ENCODE results near the gene HOXC9. TPM values are rescaled to one million over a fixed set of nuclear protein-coding genes. Genes with fewer than 3 reads are reported as not detected.

Gene HOXC9
- total RNA-seq, 1 donor from 2014 or later = 1.2 TPM

DNA sequence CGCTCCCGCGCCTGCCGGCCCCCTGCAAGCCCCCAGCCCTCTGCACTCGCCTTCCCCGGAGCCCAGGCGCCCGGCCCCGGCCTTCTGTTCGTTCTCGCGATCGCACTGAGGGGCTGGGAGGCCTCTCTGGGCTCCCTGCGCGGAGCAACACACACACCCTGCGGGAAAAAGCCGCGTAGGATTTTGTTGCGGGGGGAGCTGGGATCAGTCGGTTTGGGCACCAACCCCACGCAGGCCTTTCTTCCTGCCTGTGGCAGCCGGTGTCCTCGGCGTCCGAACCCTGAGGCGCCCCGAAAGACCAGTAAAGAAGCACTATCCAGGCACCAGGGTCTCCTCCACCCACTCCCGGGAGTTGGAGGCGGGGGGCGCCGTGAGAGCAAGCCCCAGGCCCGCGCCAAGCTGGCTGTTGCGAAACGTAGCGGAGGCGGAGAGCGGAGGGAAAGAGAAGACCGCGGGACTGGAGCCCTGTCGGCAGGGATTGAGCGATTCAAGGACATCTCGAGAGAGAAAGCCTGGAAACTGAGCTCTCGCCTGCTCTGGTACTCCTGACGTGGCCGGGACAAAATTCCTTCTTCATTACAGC, 31.0 kb downstream of the HOXC9 start:
- Histone ChIP-seq H3K36me3 (no peaks in the 10 kb centered on the region), H3K27me3 (peaks cover 4% of the 10 kb centered on the region), H3K4me3 (peak overlapping the region in 1 of 2 donors; percentile 38), H3K4me1 (peaks cover 0 to 5% of the 10 kb centered on the region in 2 donors), H3K9me3 (no peaks in the 10 kb centered on the region), H3K27ac (peak overlapping the region; percentile 14)
- intact Hi-C loops (cut with DNase I) = loop anchor here (5.0 kb wide), 1 partner anchor 111 kb away; no protein-coding TSS in a partner anchor
- TF ChIP-seq, protein P1, sequence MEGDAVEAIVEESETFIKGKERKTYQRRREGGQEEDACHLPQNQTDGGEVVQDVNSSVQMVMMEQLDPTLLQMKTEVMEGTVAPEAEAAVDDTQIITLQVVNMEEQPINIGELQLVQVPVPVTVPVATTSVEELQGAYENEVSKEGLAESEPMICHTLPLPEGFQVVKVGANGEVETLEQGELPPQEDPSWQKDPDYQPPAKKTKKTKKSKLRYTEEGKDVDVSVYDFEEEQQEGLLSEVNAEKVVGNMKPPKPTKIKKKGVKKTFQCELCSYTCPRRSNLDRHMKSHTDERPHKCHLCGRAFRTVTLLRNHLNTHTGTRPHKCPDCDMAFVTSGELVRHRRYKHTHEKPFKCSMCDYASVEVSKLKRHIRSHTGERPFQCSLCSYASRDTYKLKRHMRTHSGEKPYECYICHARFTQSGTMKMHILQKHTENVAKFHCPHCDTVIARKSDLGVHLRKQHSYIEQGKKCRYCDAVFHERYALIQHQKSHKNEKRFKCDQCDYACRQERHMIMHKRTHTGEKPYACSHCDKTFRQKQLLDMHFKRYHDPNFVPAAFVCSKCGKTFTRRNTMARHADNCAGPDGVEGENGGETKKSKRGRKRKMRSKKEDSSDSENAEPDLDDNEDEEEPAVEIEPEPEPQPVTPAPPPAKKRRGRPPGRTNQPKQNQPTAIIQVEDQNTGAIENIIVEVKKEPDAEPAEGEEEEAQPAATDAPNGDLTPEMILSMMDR (IDR thresholded peaks at IDR 0.05) = no peak
- no peak for DNase-seq (ENCODE audit: low spot score in 2 of 2)

DNA sequence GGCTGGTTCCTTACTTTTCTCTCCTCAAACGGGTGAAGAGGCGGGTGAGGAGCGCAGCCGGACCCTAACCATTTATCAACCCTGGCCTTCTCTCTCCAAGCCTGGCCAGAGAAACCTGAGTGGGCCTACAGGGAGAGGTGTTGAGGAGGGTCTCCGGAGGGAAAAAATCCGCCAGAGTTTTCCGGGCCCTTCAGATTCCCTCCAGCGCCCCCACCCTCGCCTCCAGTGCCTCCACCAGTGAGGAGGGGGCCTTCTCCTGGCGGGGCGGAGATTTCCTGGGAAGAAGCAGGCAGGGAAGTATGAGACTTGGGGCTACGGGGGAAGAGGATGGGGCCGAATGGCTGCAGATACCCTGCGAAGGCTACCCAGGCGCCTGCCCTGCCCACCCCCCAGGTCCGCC, 31.5 kb downstream of the HOXC9 start:
- peaks cover 0 to 5% of the 10 kb centered on the region in 2 donors for H3K4me1 ChIP-seq

DNA sequence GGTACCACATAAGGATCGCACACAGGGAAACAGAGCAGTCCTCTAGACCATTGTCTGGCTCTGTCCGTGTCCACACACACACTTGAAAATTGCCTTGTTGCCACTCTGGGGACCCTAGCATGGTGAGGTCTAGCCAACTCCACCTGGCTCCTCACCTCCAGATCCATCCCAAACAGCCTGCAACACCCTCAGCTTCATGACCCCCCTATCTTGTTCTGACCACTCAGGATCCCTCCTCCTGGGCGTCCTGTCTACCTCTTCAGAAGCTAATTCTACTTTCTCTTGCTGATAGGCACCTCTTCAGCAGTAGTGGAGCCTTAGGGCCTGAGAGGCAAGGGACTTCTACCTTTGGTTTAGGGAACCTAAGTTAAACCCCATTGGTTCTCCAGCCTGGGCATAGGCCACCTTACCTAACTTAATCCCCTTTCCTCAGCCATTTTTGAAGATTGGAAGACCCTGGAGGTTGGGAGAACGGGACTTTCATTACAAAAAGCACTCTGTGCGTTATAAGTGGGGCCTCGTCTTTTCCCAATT, 32.2 kb downstream of the HOXC9 start:
- Histone ChIP-seq H3K27ac (no peak overlapping the region), H3K36me3 (no peaks in the 10 kb centered on the region), H3K9me3 (no peaks in the 10 kb centered on the region), H3K27me3 (peaks cover 4% of the 10 kb centered on the region), H3K4me3 (peak overlapping the region in 1 of 2 donors; percentile 68), H3K4me1 (peaks cover 0 to 5% of the 10 kb centered on the region in 2 donors)
- DNase-seq (ENCODE audit: low spot score in 2 of 2) = no peak
- TF ChIP-seq, protein P1 (IDR thresholded peaks at IDR 0.05) = no peak
- intact Hi-C loops (cut with DNase I) = loop anchor here (1.0 to 5.0 kb wide), 3 partner anchors 25 to 159 kb away; no protein-coding TSS in a partner anchor

More for the DNA sequence above, 31.5 kb downstream of the HOXC9 start:
- intact Hi-C loops (cut with DNase I) = loop anchor here (5.0 kb wide), 1 partner anchor 111 kb away; no protein-coding TSS in a partner anchor
- Histone ChIP-seq H3K27me3 (peaks cover 4% of the 10 kb centered on the region), H3K9me3 (no peaks in the 10 kb centered on the region), H3K27ac (peak overlapping the region in 1 of 2 donors; percentile 14), H3K4me3 (peak overlapping the region in 1 of 2 donors; percentile 38), H3K36me3 (no peaks in the 10 kb centered on the region)
- TF ChIP-seq, protein P1 (IDR thresholded peaks at IDR 0.05) = no peak
- DNase-seq (ENCODE audit: low spot score in 2 of 2) = no peak

DNA sequence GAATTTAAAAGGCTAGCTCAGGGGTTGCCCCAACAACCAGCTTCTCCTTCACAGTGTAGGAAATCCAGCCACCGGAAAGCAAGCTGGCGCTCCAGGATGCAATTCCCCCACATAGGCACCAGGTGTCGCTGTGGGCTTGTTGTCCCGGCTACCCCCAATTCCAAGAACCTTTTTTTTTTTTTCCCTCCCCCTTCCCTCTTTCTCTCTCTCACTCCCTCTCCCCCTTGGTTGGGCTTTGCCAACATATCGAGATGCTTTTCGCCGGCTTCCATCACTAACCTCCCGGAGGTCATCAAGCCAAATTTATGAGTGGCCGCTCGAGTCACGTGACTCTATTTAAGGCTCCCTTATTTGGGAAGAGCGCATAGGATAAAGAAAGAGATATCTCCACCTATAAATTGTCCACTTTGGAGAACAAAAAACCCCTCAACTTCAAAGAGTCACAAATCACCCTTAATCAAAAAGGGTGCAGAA, 32.7 kb downstream of the HOXC9 start, which contains the start of gene HOXC5:
Gene HOXC5, plus strand, starts transcription at position 424 of the 474 bp plus-strand sequence. CDS start 73 bp downstream, outside the sequence.
- TF ChIP-seq, protein P1 (IDR thresholded peaks at IDR 0.05) = peak; percentile 81 to 99 (median 97)
- DNase-seq (ENCODE audit: low spot score in 2 of 2) = peak in 1 of 2 donors; percentile 85
- intact Hi-C loops (cut with DNase I) = loop anchor here (1.0 to 5.0 kb wide), 3 partner anchors 26 to 159 kb away; no protein-coding TSS in a partner anchor
- Histone ChIP-seq H3K36me3 (no peaks in the 10 kb centered on the region), H3K9me3 (no peaks in the 10 kb centered on the region), H3K27ac (peak within 1 kb of the TSS in 1 of 2 donors; percentile 11), H3K4me1 (peaks cover 0 to 5% of the 10 kb centered on the region in 2 donors), H3K27me3 (peaks cover 3% of the 10 kb centered on the region), H3K4me3 (peak within 1 kb of the TSS; percentile 47 to 68)

DNA sequence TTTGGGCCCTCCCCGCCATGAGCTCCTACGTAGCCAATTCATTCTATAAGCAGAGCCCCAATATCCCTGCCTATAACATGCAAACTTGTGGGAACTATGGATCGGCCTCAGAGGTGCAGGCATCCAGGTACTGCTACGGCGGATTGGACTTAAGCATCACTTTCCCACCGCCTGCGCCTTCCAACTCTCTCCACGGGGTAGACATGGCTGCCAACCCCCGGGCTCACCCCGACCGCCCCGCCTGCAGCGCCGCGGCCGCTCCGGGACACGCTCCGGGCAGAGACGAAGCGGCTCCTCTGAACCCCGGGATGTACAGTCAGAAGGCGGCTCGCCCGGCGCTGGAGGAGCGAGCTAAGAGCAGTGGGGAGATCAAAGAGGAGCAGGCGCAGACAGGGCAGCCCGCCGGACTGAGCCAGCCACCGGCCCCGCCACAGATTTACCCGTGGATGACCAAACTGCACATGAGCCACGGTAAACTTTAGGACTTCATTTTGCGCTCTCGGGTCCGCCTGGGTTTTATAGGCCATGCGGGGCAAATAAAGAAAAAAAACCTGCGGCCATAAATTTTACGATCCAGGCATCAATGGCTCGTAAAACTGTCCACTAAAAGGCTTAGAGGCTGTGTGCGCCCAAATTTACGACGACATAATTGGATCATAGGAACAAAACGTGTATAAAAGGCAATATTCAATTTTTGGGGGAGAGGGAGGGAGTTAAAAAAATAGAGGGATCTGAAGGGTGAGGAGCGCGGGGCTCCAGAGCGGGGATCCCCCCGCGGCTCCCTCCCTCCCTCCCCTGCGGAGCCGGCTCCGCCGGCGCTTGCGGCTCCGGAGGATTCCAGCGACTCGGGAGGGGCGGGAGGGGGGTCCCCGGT, 33.4 kb downstream of the HOXC9 start:
- no peaks in the 10 kb centered on the region for H3K9me3 ChIP-seq
- intact Hi-C loops (cut with DNase I) = loop anchor here (2.0 to 5.0 kb wide), 2 partner anchors 27 to 109 kb away; no protein-coding TSS in a partner anchor
- H3K27me3 ChIP-seq = no peaks in the 10 kb centered on the region
- TF ChIP-seq, protein P1 (IDR thresholded peaks at IDR 0.05) = no peak
- H3K4me1 ChIP-seq = peaks cover 0 to 5% of the 10 kb centered on the region in 2 donors
- H3K4me3 ChIP-seq = peak overlapping the region; percentile 47 to 68
- no peak for DNase-seq (ENCODE audit: low spot score in 2 of 2)
- H3K27ac ChIP-seq = peak overlapping the region in 1 of 2 donors; percentile 11
- no peaks in the 10 kb centered on the region for H3K36me3 ChIP-seq
